GM10266 (cell line): ENCODE data around the gene RASGRP4.

Experiments
- DNase-seq: peaks from one replicate; pipeline ENCODE4 v3.0.0; 2012; ENCODE audit errors: extremely low spot score
- CTCF ChIP-seq: IDR thresholded peaks from 2 replicates; pipeline ENCODE4 v1.5.1; 2012; ENCODE audit warnings: mild to moderate bottlenecking, low read depth; ENCODE audit not compliant: control insufficient read depth, insufficient read depth; ENCODE audit errors: missing control alignments

The RASGRP4 gene

GRCh38 chr19:38425222-38425809 is 703 bp downstream of the RASGRP4 start:
- no peak for TF ChIP-seq CTCF

GRCh38 chr19:38424272-38424671 is 1.7 kb downstream of the RASGRP4 start:
- TF ChIP-seq CTCF, result no peak
- no peak for DNase-seq

More at GRCh38 chr19:38425222-38425809, 703 bp downstream of the RASGRP4 start:
- DNase-seq, result no peak

- no peak for TF ChIP-seq CTCF
- DNase-seq, result no peak
These were observed 3.6 kb downstream of the RASGRP4 start for GRCh38 chr19:38422438-38422837.

GRCh38 chr19:38421856-38422255 is 4.2 kb downstream of the RASGRP4 start:
- no peak for TF ChIP-seq CTCF
- no peak for DNase-seq

GRCh38 chr19:38420935-38421334 is 5.1 kb downstream of the RASGRP4 start:
- TF ChIP-seq CTCF, result no peak
- DNase-seq, result no peak

- DNase-seq, result peak; percentile 49
- no peak for TF ChIP-seq CTCF
These were observed 8.2 kb downstream of the RASGRP4 start for GRCh38 chr19:38417544-38418506.

- no peak for TF ChIP-seq CTCF
- no peak for DNase-seq
These were observed 8.9 kb downstream of the RASGRP4 start for GRCh38 chr19:38417146-38417543.
